GM13976 (cell line): ENCODE data around the gene CMIP.

Source experiments
- DNase-seq: peaks from one replicate; pipeline ENCODE4 v3.0.0; 2012; ENCODE audit warnings: low spot score
- in situ Hi-C: fragments of 300-500 bp; cut with MboI; formaldehyde crosslinking; loops from one replicate; pipeline ENCODE4 v1.12.0; 2022; ENCODE audit warnings: low sequenced_read_pairs, mixed read lengths, inconsistent platforms; ENCODE audit not compliant: unreplicated experiment
- TF ChIP-seq, protein P1 (sequence below): IDR thresholded peaks from 2 replicates; pipeline ENCODE4 v1.5.1; 2012; ENCODE audit warnings: borderline replicate concordance, mild to moderate bottlenecking; ENCODE audit not compliant: insufficient read depth; ENCODE audit errors: extremely low read depth, missing control alignments, control extremely low read depth

CMIP gene

DNA sequence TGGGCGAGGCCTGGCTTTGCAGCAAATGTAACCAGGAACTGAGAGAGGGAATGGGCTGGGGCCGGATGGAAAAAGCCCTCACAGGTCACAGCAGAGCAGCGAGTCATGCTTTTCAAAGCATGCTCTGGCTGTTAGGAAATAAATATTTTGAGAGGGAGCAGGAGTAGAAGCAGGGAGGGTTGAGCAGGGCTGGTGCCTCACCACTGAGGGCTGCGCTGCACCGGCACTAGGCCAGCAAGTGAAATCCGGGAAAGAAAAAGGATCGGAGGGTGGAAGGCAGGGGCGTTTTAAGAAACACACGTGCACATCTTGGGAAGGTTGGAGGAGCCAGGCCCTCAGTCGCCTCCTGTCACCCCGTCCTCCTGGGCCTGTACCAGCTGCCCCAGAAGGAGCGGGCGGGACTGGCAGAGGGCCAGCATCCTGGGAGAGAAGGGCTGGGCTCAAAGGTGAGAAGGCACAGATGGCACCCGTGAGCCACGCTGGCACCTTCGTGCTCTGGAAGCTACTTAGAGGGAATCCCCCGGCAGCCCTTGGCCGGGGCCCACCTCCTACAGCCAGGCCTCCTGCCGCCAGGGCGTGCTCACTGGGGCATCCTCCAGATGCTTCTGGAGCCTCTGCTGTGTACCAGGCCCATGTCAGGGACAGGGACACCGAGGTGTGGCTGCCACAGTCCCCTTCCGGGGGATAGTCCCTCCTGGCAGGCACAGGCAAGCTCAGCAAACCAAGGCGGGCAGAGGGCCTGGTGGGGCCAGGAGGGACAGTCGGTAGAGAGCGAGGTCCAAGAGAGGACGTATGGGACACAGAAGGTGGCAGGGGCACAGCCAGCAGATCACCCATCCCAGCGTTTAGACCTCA is 263.0 kb downstream of the CMIP start:
- TF ChIP-seq, protein P1, sequence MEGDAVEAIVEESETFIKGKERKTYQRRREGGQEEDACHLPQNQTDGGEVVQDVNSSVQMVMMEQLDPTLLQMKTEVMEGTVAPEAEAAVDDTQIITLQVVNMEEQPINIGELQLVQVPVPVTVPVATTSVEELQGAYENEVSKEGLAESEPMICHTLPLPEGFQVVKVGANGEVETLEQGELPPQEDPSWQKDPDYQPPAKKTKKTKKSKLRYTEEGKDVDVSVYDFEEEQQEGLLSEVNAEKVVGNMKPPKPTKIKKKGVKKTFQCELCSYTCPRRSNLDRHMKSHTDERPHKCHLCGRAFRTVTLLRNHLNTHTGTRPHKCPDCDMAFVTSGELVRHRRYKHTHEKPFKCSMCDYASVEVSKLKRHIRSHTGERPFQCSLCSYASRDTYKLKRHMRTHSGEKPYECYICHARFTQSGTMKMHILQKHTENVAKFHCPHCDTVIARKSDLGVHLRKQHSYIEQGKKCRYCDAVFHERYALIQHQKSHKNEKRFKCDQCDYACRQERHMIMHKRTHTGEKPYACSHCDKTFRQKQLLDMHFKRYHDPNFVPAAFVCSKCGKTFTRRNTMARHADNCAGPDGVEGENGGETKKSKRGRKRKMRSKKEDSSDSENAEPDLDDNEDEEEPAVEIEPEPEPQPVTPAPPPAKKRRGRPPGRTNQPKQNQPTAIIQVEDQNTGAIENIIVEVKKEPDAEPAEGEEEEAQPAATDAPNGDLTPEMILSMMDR, result no peak
- DNase-seq, result no peak
- in situ Hi-C loops, result no loop called here

DNA sequence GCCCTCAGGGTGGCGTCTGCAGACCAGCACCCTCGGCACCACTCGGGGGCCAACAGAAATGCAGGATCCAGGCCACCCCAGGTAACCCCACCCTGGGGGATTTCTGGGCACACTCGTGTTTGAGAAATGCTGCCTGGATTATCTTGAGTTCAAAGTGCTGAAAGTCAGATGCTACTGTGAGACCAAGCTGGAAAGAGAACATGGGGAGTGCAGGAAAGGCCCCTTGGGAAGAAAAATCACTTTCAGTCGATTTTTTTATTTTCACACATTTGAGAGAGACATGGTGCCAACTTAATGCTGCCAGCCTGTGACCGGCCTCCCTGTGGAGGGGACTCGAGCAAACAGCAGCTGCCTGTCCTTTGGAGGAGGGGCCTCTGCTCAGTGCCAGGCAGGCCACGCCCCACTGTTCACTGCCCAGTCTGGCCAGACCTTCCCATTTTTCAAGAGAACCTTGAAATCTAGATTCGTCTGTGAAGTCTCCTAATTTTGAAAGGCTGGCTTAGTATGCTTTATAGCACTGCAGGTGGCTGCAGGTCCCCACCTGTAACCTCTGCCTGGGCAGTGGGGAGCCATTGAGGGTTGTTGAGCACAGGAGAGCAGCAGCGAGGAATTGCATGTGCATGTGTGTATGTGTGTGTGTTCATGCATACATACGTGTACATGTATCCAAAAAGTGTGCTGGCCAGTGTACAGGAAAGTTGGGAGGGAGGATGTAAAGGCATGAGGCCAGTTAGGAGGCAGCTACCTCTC is 263.8 kb downstream of the CMIP start:
- DNase-seq, result no peak
- in situ Hi-C loops, result no loop called here
- TF ChIP-seq, protein P1, result no peak

DNA sequence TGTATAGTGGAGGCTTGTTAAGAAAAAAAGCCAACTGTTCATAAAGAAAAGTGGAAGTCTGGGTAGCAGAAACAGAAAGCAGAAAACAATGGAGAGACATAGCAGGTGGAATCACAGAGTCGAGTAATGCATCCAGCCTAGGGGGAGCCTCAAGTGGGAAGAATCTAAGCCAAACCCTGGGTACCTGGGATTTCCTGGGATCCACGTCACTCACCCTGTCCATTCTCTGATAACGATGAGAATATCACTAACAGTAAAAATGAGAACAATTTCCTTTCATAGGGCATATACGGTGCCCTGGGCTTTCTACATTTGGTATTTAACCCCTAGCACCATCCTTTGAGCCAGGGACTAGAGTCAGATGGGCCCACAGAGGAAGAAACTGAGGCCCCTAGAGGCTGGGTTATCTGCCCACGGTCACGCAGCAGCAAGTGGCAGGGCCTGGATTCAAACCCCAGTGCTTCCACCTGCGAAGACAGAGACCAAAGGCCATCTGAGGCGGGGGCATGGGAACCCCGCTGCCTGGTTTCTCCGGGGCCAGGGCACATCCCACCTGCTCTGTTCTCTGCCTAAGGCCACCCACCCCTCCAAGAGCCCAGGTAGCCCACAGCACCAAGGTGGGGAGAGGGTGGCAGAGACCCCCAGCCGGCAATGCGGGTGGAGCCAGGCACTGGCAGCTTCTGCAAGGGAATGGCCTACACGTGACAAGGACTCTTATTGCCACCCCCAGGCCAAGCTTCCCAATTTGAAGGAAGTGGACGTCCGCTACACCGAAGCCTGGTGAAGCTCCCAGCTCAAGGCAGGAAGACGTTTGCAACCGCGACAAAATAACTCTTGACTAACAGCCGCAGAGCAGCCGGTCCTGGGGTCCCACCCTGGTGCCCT is 264.6 kb downstream of the CMIP start:
- TF ChIP-seq, protein P1, result no peak
- in situ Hi-C loops, result no loop called here

DNA sequence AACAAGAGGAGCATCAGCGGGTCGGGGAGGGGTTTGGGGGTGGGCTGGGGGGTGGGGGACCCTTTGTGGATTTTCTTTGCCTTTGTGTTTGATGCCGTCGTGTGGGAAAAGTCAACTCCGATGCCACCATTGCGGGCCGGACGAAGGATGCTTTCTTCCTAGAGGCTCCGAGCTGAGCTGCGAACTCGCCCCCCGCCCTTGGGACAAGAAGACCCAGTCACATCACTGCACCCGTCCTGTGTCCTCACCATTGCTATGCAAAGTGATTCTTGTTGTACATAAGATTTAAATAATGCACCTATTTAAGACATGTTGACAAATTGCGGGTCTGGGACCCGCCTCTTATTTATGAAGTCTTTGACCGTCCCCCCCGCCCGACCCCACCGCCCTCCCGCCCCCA is 265.4 kb downstream of the CMIP start:
- no peak for DNase-seq
- in situ Hi-C loops, result no loop called here
- TF ChIP-seq, protein P1, result no peak

More for the DNA sequence above, 264.6 kb downstream of the CMIP start:
- no peak for DNase-seq

DNA sequence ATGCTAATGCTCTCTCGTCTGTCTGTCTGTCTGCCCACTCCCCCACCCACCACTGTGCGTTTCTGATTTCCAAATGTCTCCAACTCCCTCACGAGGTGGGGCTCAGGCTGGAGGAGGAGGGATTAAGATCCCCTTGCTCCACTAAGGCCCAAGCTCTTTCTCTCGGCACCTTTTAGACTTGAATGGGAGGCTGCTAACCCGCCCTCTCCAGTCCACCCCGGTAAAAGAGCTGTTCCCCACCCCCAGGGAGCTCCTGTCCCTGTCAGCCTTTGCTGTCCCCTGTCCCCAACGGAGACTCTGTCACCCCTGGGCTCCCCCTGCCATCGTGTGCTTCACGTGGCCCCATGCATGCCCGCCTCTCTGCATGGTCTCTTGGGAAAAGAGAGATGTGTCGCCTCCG is 266.0 kb downstream of the CMIP start:
- TF ChIP-seq, protein P1, result no peak
- in situ Hi-C loops, result no loop called here
- DNase-seq, result no peak
